Measurements from ENCODE around the gene AP2B1.
"Not testable (repeated sequence)": the region's sequence is repeated elsewhere in the genome, so short reads cannot be mapped to it uniquely, and the experiment has no call there.

The AP2B1 gene

DNA sequence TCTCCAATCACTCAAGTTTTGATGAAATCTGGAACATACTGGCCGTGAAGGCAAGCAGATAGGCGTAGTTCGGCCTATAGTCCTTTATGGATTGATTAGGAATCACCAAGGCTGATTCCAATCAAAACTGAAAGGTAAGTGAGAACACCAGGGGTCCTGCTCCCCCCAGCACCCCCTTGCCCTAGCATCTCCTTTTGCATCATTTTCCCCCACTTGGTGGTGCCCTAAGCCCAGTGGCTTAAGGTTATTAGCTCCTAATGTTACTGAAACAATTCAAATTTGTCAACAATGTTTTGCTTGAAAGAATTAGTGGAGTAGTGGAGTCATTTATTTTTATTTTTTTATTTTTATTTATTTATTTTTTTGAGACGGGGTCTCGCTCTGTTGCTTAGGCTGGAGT is 31.4 kb upstream of the AP2B1 start:
- H3K4me3 ChIP-seq (replicated peaks in 1 of 2; ENCODE audit: low read depth in 2 of 2, low read length in 2 of 2) = no peak overlapping the region
- DNase-seq (ENCODE audit: low read depth in 2 of 2) = peak in 1 of 2 donors; percentile 4
- TF ChIP-seq, protein P1, sequence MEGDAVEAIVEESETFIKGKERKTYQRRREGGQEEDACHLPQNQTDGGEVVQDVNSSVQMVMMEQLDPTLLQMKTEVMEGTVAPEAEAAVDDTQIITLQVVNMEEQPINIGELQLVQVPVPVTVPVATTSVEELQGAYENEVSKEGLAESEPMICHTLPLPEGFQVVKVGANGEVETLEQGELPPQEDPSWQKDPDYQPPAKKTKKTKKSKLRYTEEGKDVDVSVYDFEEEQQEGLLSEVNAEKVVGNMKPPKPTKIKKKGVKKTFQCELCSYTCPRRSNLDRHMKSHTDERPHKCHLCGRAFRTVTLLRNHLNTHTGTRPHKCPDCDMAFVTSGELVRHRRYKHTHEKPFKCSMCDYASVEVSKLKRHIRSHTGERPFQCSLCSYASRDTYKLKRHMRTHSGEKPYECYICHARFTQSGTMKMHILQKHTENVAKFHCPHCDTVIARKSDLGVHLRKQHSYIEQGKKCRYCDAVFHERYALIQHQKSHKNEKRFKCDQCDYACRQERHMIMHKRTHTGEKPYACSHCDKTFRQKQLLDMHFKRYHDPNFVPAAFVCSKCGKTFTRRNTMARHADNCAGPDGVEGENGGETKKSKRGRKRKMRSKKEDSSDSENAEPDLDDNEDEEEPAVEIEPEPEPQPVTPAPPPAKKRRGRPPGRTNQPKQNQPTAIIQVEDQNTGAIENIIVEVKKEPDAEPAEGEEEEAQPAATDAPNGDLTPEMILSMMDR (IDR thresholded peaks at IDR 0.05; ENCODE audit: low read depth, low read length) = peak; percentile 14

DNA sequence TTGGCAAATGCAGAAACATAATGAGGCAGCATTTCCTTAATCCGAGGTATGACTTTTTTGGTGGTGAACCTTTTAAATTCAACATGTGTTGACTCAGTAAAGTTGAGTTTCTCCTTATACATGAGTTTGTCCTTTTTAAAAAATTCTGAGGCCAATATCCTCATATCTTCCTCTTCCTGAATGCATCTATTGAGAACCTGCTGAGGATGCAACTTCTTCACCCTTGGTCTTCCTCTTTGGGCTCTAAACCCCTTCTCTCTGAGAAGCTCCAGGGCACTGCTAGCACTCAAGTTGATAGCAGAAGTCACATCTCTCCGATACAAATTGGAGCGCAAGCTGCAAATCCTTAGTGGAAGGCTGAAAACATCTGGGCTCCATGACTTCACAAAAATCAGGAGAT is 29.8 kb upstream of the AP2B1 start:
- no peak overlapping the region for H3K4me3 ChIP-seq (replicated peaks in 1 of 2; ENCODE audit: low read depth in 2 of 2, low read length in 2 of 2)
- DNase-seq (ENCODE audit: low read depth in 2 of 2) = no peak
- TF ChIP-seq, protein P1 (IDR thresholded peaks at IDR 0.05; ENCODE audit: low read depth, low read length) = no peak

DNA sequence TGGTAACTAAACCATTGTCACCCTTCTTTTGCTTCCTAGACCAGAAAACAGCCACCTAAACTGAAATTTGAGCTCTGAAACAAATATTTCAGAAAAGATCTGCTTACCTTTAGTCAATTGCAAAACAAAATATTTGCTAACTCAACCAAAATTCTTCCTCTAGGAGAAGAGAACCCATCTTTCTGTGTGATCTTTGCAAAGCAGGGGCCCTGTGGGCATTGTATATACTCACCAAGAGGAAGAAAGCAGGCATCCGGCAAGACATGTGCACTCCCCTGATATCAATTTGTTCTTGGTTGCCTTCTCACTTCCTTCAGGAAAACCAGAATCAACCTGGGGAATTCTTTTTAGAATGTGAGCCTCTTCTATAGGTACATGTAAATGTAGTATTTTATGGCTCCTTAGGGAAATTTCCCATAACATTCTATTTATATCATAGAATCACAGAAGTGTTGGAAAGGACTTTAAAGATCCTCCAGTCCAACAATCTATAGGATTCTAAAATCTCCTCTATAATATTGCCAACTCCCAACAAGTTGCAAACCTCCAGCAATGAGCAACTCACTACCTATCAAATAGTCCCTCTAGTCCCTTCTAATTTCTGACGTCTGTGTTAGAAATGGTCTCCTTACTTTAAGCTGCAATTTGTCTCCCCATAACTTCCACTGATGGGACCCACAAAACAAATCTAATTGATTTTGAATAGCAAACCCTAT is 27.5 kb upstream of the AP2B1 start:
- DNase-seq (ENCODE audit: low read depth in 2 of 2) = no peak
- H3K4me3 ChIP-seq (replicated peaks in 1 of 2; ENCODE audit: low read depth in 2 of 2, low read length in 2 of 2) = no peak overlapping the region
- TF ChIP-seq, protein P1 (IDR thresholded peaks at IDR 0.05; ENCODE audit: low read depth, low read length) = no peak

DNA sequence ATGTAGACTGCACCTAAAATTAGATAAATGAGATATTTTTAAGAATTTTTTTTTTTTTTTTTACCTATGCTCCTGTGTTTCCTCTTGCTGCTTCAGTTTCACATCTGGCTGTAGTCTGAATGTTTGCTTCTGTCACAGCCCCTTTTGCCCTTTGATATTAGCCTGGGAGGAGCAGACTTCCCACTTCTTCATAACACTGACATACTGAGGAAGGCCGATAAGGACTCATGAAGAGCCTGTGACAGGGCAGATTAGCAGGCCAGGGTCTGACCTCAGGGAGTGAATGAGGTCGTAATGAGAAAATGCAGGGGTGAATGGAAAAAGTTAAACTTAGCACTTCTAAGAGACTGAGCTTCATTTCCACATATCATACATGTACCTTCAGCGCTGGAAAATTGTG is 26.4 kb upstream of the AP2B1 start, which contains the start of gene SLFN14:
SLFN14 (minus strand) TSS at position 117 of the 400 bp plus-strand sequence. CDS start 2,757 bp downstream, outside the sequence.
- DNase-seq (ENCODE audit: low read depth in 2 of 2) = no peak

DNA sequence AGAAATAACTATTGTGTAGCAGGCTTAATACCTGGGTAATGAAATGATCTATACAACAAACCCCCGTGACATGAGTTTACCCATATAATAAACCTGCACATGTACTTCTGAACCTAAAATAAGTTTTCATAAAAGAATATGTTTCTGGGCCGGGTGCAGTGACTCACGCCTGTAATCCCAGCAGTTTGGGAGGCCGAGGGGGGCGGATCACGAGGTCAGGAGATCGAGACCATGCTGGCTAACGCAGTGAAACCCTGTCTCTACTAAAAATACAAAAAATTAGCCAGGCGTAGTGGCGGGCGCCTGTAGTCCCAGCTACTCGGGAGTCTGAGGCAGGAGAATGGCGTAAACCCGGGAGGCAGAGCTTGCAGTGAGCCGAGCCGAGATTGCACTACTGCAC is 23.9 kb upstream of the AP2B1 start:
- not testable (repeated sequence) for H3K4me3 ChIP-seq (replicated peaks in 1 of 2; ENCODE audit: low read depth in 2 of 2, low read length in 2 of 2); DNase-seq (ENCODE audit: low read depth in 2 of 2)

More for the DNA sequence above, 26.4 kb upstream of the AP2B1 start, which contains the start of gene SLFN14:
- H3K4me3 ChIP-seq (replicated peaks in 1 of 2; ENCODE audit: low read depth in 2 of 2, low read length in 2 of 2) = no peak within 1 kb of the TSS
- TF ChIP-seq, protein P1 (IDR thresholded peaks at IDR 0.05; ENCODE audit: low read depth, low read length) = no peak

DNA sequence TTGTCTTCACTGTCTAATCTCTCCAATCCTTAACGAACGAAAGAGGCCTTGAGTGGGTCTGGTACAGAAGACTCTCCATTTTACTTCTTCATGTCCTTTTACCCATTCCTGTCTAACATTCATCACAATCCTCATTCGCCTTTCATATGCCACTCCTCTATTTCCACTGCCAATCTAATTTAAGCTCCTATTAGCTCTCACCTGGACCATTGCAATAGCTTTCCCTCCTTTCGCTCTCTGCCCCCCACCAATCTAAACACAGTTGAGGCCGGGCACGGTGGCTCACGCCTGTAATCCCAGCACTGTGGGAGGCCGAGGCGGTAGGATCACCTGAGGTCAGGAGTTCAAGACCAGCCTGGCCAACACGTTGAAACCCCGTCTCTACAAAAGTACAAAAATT is 20.2 kb upstream of the AP2B1 start:
- no peak overlapping the region for H3K4me3 ChIP-seq (replicated peaks in 1 of 2; ENCODE audit: low read depth in 2 of 2, low read length in 2 of 2)
- no peak for DNase-seq (ENCODE audit: low read depth in 2 of 2)
- TF ChIP-seq, protein P1 (IDR thresholded peaks at IDR 0.05; ENCODE audit: low read depth, low read length) = no peak

DNA sequence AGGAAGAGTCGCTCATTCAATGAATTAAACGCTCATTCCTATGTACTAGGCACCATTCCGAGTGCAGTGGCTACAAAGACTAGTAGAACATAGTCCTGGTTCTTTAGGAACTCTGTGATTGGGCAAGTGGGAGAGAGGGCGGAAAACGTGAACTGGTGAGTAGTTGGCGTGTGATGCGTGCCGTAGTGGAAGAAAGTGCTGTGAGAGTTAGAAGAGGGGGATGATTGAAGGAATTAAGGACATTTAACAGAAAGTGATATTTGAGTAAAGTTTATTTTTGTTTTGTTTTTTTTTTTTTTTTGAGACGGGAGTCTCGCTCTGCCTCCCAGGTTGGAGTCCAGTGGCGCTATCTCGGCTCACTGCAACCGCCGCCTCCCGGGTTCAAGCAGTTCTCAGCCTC is 18.6 kb upstream of the AP2B1 start:
- TF ChIP-seq, protein P1 (IDR thresholded peaks at IDR 0.05; ENCODE audit: low read depth, low read length) = no peak
- peak overlapping the region; percentile 83 to 95 for H3K4me3 ChIP-seq (replicated peaks in 1 of 2; ENCODE audit: low read depth in 2 of 2, low read length in 2 of 2)
- DNase-seq (ENCODE audit: low read depth in 2 of 2) = peak; percentile 51 to 70
